GM18867 (cell line): ENCODE data around the gene RNF224.
A peak's percentile ranks its signal among the peaks of the same experiment; 100 is the strongest.
"Not testable (repeated sequence)": the region's sequence is repeated elsewhere in the genome, so short reads cannot be mapped to it uniquely, and the experiment has no call there.

Experiments used
- ATAC-seq: cut with Tn5 transposase; IDR thresholded peaks from one replicate; pipeline ENCODE4 v1.9.1; 2021; ENCODE audit warnings: mild to moderate bottlenecking, moderate library complexity; ENCODE audit not compliant: unreplicated experiment

RNF224 gene

DNA sequence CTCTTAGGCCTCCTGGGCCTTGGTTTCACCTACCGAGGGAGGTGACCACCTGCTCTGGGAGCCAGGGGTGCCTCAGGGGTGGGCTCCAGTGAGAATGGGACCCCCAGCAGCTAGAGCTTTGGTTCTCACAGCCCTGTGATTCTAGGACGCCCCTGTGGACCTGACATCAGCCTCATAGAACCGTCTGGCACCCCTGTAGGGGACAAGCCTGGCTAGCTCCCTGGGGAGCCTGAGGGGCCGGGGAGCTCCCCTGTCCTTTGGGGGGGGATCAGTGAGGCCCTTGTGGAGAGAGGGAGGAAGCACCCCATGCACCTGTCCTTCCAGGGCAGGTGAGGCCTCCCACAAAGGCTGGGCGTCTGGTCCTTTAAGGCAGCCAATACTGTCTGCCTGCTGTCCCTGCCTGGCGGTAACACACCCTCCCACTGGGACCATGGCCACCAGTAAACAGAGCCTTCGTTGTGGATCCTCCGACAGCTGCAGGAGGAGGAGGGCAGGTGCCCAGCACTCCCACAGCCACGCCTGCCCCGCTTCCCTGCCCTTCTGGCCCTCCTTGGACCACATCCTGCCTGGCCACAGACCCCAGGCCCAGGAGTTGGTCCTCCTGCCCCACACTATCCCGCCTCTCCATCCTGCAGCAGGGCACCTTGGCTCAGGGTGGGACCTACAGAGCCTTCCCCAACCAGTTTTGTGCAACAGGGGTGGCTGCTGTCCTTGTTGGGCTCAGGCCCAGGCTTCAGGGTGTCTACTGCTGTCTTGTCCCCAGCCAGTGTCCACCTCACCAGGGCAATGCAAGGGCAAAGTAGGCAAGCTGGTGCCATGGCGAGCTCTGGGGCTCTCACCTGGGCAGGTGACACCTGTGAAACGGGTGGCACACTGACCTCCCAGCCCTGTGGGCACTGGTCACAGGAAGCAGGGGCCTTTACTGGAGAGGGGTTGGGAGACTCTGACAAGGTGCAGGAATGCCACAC, 10.7 kb downstream of the RNF224 start:
- ATAC-seq, result no peak

GRCh38 chr9:137239541-137240200, 12.4 kb downstream of the RNF224 start:
- not testable (repeated sequence) for ATAC-seq

DNA sequence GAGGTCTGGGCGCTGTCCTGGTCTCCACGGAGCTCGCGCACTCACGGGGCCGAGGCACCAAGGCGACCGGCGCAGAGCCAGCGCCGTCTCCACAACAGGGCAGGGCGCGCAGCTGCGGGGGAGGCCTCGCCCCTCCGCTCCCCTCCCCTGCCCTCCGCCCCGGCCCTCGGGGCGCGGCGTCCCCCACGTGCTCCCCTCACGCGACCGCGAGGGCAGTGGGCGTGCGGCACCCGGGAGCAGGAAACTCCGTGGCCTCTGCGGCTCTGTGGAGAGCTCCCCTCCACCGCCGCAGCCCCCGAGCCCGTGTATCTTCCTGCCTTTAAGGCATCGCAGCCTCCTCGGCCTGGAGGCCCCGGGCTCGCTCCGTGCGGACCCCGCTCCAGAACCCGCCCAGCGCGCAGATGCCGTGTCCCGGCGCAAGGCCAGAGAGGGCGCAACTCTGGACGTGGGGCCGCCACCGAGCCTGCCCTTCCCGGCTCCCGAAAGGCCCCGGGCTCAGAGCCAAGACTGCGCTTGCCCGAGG, 13.1 kb downstream of the RNF224 start:
- peak; percentile 27 for ATAC-seq

DNA sequence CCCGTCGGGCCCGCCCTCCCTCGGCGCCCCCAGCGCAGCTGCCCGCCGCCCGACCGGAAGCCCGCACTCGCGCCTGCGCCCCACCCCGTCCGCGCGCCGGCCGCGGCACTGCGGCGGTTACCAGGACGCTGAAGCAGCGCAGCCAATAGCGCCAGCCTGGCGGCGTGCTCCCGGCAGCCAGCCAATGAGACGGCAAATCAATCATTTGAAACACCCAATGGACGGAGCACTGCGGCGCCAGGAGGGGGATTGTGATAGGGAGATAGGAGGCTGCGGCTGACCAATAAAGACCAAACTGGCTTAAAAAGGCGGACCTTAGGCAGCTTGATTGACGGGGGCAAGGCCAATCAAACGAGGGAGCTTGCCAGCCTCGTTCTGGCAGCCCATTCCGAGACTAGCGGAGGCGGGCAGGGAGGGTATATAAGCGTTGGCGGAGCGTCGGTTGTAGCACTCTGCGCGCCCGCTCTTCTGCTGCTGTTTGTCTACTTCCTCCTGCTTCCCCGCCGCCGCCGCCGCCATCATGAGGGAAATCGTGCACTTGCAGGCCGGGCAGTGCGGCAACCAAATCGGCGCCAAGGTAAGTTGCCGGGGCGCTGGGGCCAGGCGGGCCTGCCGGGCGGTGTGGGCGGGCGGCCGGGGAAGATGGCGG, 13.7 kb downstream of the RNF224 start, which contains the start of gene TUBB4B:
TSS of gene TUBB4B (plus strand) at position 447 of the 649 bp plus-strand sequence. CDS start at position 521, 74 bp downstream.
- peak; percentile 70 for ATAC-seq

GRCh38 chr9:137241490-137242268, 14.4 kb downstream of the RNF224 start:
- ATAC-seq, result no peak

GRCh38 chr9:137242269-137243203, 15.2 kb downstream of the RNF224 start:
- ATAC-seq, result no peak

DNA sequence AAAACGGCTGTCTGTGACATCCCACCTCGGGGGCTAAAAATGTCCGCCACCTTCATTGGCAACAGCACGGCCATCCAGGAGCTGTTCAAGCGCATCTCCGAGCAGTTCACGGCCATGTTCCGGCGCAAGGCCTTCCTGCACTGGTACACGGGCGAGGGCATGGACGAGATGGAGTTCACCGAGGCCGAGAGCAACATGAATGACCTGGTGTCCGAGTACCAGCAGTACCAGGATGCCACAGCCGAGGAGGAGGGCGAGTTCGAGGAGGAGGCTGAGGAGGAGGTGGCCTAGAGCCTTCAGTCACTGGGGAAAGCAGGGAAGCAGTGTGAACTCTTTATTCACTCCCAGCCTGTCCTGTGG, 15.9 kb downstream of the RNF224 start:
- ATAC-seq, result not testable (repeated sequence)

GRCh38 chr9:137243626-137244485, 16.6 kb downstream of the RNF224 start:
- no peak for ATAC-seq

GRCh38 chr9:137244486-137245449, 17.5 kb downstream of the RNF224 start:
- no peak for ATAC-seq

DNA sequence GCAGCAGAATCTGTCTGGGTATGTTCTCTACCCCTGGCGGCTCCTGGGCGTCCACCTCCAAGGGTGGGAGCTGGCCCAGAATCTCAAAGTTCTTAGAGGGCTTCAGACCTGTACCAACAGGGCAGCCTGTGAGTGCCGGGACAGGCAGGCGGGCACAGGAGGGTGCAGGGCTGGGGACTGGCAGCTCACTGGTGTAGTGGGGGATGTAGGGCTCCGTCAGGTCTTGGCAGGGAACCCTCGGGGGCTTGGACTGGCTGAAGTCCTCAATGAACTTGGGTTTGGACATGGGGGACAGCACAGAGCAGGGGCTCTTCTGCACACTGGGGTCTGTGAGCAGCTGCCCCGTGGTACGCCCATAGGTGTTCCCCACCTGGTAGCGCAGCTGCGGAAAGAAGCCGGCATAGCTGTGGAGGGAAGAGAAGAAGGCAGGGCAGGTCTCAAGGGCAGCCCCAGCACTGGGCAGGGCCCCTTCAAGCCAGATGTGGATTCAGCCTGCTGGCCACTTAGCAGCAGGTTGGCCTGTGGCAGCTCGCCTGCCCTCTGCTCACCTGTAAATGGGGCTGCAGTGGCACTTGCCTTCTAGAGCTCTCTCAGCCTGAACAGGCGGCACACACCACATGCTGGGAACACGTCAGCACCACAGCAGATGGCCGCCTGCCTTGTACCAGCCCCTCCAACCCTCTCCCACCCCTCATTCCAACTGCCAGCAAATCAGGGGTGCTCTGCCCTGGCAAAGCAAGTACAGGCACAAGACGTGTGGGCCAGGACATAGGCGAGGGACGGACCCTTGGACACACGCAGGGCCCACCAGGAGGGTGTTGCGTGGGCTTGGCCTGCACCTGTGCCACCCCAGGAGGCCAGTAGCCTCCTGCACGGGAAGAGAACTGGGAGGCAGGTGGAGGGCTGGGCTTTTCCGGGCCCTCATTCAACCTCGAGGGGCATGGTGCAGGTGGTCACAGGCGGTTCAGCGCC, 18.4 kb downstream of the RNF224 start:
- no peak for ATAC-seq

GRCh38 chr9:137247135-137247915, 20.0 kb downstream of the RNF224 start:
- ATAC-seq, result no peak

DNA sequence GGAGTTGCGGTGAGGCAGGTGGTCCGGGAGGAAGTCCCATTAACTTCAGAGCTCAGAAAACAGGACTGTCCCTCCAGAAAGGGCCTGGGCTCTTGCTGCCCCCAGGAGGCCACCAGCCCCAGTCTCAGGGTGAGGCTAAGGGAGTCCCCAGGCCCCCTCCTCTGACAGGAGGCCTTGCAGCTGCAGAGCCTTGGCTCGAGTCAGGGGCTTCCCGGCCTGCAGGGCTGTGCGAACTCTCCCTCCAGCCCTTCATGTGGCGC, 20.5 kb downstream of the RNF224 start:
- ATAC-seq, result no peak

DNA sequence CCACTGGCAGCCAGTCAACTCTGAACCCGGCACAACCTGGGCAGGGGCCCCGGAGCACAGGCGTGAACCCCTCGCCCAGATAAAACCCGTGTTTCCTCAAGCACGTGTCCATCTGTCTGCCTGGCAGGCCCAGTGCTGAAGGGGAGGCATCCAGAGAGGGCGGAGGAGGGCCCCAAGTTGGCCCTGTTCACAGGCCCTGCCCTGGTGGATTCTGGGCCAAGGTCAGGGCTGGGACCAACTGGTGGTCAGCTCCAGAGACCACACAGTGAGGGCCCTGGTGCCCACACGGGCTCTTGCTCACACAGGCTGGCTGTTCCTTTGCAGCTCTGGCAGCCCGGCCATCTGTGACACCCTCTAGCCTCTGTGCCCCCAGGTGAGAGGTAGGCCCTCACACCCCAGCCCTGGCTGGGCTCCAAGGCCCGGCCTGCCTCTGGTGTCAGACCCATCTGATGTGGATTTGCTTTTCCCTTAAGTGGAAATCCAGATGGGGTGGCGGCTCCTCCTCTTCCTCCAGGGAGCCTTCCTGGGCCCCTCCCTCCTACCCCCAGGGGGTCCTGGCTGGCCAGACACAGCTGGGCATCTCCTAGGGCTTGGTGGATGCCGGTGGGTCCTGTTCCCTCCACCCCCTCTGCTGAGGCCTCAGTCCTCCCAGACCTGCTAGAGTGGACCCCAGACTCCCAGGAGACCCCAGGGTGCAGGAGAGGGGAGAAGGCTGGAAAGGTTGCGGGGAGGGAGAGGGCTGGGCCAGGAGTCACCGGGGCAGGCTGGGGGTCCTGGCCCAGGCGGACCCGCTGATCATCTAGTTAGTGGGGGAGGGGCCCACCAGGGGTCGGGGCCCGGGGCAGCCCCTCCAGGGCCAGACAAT, 23.3 kb downstream of the RNF224 start:
- no peak for ATAC-seq

DNA sequence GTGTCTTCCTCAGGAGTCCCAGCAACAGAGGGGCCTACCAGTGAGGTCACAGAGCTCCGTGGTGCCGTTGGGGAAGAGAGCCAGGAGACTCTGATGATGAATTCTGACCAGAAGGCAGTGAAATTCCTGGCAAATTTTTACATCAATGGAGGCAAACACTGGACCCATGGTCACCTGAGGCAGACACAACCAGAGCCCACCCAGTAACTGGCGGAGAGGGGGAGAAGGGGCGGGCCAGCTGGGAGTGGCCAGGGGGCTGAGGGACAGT, 23.8 kb downstream of the RNF224 start, which contains the start of gene STPG3:
TSS of gene STPG3 (plus strand) at position 93 of the 268 bp plus-strand sequence. CDS start at position 94, 1 bp downstream.
- no peak for ATAC-seq
